Body of pancreas (tissue), 4 donors: ENCODE results near the gene RAI1.

Experiments
- CTCF ChIP-seq, 7 experiments: fragments of 450-650 bp in 4 of 7; fragments of 200-600 bp in 3 of 7; sonication (generic) in 3 of 7; IDR thresholded peaks; one replicate each; pipeline ENCODE4 v1.5.1; 2016 to 2019; ENCODE audit warnings: antibody characterized with exemption in 7 of 7
- POLR2A ChIP-seq, 3 donors: fragments of 450-650 bp; IDR thresholded peaks; one replicate each; pipeline ENCODE4 v1.6.1; 2016; ENCODE audit warnings: antibody characterized with exemption in 3 of 3, mild to moderate bottlenecking in 2 of 3

GRCh38 chr17:17795296-17795695, 114.0 kb downstream of the RAI1 start:
- no peak for TF ChIP-seq CTCF (IDR thresholded peaks at IDR 0.05)
- no peak for TF ChIP-seq POLR2A (IDR thresholded peaks at IDR 0.05)
